HFFc6 (cell line): ENCODE results near the gene ITGB3. TPM values are rescaled to one million over a fixed set of nuclear protein-coding genes. Genes with fewer than 3 reads are reported as not detected.

Source experiments
- DNase-seq: peaks from one replicate; pipeline ENCODE4 v3.0.0-alpha.2; 2018
- H3K27ac Mint-ChIP-seq: 2 replicates; pipeline ENCODE4 v1.8.0; 2020; ENCODE audit warnings: mild to moderate bottlenecking, mixed read lengths
- H3K27me3 Mint-ChIP-seq: 2 replicates; pipeline ENCODE4 v1.8.0; 2021; ENCODE audit warnings: mild to moderate bottlenecking, moderate library complexity, mixed read lengths; ENCODE audit not compliant: insufficient read depth
- H3K36me3 Mint-ChIP-seq: 2 replicates; pipeline ENCODE4 v1.8.0; 2021; ENCODE audit warnings: low read depth, mixed read lengths
- H3K4me1 Mint-ChIP-seq: 2 replicates; pipeline ENCODE4 v1.8.0; 2020; ENCODE audit warnings: low read depth, mixed read lengths
- H3K4me3 Mint-ChIP-seq: 2 replicates; pipeline ENCODE4 v1.8.0; 2020; ENCODE audit warnings: mild to moderate bottlenecking, moderate library complexity, mixed read lengths
- H3K9me3 Mint-ChIP-seq: 2 replicates; pipeline ENCODE4 v1.8.0; 2020; ENCODE audit warnings: mild to moderate bottlenecking, mixed read lengths
- total RNA-seq, 6 experiments: library from RNA; stranded (reverse); fragmentation: NEBNext Ultra II Directional; extraction: Animal tissue kit (Norgen Biotek cat#: 25700); gene quantifications; 2 replicates in 1 of 6; 3 replicates in 5 of 6; pipeline ENCODE4 v1.2.3, GENCODE V29; 2021
- TF ChIP-seq, protein P1 (sequence below): fragments of 200-600 bp; sonication (generic); IDR thresholded peaks from 2 replicates; pipeline ENCODE4 v1.5.0; 2021; ENCODE audit warnings: antibody characterized with exemption, mild to moderate bottlenecking

ITGB3 gene
- total RNA-seq, 6 experiments from 2014 or later = 2.2 to 4.1 (median 2.9) TPM

DNA sequence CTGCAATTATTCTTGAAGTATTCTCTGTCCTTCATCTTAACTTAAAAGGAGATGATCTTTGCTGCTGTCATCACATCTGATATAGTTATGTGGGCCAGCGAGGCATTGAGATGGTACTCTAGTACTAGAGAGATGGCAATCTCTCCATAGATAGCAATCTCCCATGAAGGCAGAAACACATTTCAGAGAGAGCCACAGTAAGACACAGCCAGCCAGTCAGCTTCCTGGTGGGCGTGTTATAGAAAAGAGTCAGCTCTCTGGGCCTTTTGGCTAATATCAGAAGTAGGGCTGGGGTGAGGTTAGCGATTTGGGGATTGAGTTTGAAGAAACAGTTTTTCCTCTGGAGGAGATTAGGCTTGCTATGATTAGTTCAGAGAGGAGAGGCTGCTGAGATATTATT lies 47.5 kb downstream of the ITGB3 start:
- DNase-seq = no peak
- Mint-ChIP-seq H3K27ac (no peak overlapping the region), H3K9me3 (peaks cover 9% of the 10 kb centered on the region; the same call in 1 of the 2 replicates), H3K4me1 (peaks cover 33% of the 10 kb centered on the region), H3K36me3 (peaks cover 10% of the 10 kb centered on the region), H3K4me3 (no peak overlapping the region), H3K27me3 (peaks cover under 1% of the 10 kb centered on the region)
- TF ChIP-seq, protein P1, sequence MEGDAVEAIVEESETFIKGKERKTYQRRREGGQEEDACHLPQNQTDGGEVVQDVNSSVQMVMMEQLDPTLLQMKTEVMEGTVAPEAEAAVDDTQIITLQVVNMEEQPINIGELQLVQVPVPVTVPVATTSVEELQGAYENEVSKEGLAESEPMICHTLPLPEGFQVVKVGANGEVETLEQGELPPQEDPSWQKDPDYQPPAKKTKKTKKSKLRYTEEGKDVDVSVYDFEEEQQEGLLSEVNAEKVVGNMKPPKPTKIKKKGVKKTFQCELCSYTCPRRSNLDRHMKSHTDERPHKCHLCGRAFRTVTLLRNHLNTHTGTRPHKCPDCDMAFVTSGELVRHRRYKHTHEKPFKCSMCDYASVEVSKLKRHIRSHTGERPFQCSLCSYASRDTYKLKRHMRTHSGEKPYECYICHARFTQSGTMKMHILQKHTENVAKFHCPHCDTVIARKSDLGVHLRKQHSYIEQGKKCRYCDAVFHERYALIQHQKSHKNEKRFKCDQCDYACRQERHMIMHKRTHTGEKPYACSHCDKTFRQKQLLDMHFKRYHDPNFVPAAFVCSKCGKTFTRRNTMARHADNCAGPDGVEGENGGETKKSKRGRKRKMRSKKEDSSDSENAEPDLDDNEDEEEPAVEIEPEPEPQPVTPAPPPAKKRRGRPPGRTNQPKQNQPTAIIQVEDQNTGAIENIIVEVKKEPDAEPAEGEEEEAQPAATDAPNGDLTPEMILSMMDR = no peak

DNA sequence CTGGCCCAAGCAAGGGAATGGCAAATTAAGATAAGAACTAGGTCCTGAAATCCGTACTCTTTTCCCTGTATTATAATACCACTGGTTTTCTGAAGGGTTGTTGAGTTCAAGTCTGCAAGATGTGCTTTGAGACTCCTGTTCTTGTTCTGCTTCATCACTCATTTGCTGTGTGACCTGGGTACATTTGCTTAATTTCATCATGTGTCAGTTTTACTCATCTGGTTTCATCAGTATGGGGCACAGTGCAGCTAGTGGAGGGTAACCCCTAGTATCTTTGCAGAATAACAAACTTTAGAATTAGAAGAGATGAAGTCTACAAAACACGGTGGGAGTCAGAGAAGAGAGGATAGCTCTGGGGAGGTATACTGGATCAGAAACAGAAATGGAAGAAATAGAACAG lies 48.2 kb downstream of the ITGB3 start:
- Mint-ChIP-seq H3K27me3 (no peaks in the 10 kb centered on the region; the same call in none of the 2 replicates), H3K36me3 (peaks cover 10% of the 10 kb centered on the region), H3K27ac (no peak overlapping the region), H3K4me1 (peaks cover 35% of the 10 kb centered on the region), H3K9me3 (peaks cover 9% of the 10 kb centered on the region; the same call in 1 of the 2 replicates), H3K4me3 (no peak overlapping the region)
- DNase-seq = no peak
- TF ChIP-seq, protein P1 = no peak

DNA sequence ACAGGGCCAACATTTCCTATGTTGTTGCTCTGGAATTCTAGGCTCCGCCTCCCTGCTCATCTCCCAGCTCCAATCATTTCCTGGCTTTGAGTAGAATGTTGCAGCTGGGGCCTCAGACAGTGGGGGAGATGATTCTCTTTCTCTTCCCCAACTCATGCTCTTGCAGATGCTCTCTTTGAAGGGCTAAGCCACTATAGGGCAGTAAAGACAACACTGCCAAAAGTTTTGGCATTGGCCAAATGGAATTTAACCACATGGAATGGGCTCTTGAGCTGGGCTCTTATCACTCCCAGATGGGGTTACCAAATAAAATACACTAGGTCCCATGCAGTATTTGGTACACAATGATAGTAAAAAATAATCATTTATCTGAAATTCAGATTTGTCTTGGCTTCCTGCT lies 50.6 kb downstream of the ITGB3 start:
- TF ChIP-seq, protein P1 = no peak
- Mint-ChIP-seq H3K9me3 (peaks cover 9% of the 10 kb centered on the region; the same call in 1 of the 2 replicates), H3K36me3 (peaks cover 10% of the 10 kb centered on the region), H3K27me3 (no peaks in the 10 kb centered on the region; the same call in none of the 2 replicates), H3K4me3 (no peak overlapping the region), H3K27ac (no peak overlapping the region), H3K4me1 (peaks cover 35% of the 10 kb centered on the region)
- DNase-seq = no peak

DNA sequence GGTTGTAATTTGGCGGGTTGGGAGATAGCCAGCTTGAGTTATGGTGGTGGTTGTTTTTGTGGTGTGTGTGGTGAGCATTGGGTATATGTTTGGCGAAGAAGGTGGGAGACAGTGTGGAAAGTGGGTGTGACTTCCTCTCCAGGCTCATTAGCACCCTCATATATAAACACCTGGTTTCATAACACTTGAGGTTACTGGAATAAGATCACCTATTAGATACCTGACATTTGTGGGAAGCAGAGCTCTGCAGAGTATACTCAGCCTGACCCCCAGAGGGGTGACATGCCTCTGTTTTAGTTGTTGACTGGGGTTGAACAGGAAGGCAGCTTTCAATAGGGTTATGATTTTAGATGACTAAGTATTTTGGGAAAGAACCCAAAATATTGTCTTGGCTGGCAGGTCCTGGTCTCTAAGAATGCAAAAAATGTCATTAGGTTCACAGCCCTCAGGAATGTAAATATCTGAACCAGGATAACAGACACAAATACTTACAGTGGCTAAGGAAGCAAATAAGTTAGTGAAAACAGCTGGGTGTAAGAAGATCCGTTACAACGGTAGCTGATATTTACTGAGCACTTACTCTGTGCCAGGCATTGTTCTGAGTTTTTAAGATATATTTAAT lies 51.8 kb downstream of the ITGB3 start:
- H3K27ac Mint-ChIP-seq = peak overlapping the region; percentile 2; the same call in 1 of the 2 replicates

DNA sequence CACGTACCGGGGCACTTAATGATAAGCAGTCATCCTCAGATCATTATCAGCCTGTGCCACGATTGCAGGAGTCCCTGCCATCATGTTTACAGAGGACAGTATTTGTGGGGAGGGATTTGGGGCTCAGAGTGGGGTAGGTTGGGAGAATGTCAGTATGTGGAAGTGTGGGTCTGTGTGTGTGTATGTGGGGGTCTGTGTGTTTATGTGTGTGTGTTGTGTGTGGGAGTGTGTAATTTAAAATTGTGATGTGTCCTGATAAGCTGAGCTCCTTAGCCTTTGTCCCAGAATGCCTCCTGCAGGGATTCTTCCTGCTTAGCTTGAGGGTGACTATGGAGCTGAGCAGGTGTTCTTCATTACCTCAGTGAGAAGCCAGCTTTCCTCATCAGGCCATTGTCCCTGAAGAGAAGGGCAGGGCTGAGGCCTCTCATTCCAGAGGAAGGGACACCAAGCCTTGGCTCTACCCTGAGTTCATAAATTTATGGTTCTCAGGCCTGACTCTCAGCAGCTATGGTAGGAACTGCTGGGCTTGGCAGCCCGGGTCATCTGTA lies 56.6 kb downstream of the ITGB3 start:
- Mint-ChIP-seq H3K4me3 (no peak overlapping the region), H3K27ac (no peak overlapping the region), H3K36me3 (no peaks in the 10 kb centered on the region), H3K9me3 (no peaks in the 10 kb centered on the region), H3K4me1 (peaks cover 28% of the 10 kb centered on the region), H3K27me3 (no peaks in the 10 kb centered on the region; the same call in none of the 2 replicates)
- TF ChIP-seq, protein P1 = no peak
- DNase-seq = no peak

More for the DNA sequence above, 51.8 kb downstream of the ITGB3 start:
- Mint-ChIP-seq H3K9me3 (peaks cover 9% of the 10 kb centered on the region; the same call in 1 of the 2 replicates), H3K4me3 (no peak overlapping the region), H3K36me3 (peaks cover 10% of the 10 kb centered on the region), H3K4me1 (peaks cover 35% of the 10 kb centered on the region), H3K27me3 (no peaks in the 10 kb centered on the region; the same call in none of the 2 replicates)
- TF ChIP-seq, protein P1 = no peak
- peak; percentile 90 for DNase-seq
